Measurements from ENCODE around the gene TMC4.
A peak's percentile ranks its signal among the peaks of the same experiment; 100 is the strongest.

The TMC4 gene

DNA sequence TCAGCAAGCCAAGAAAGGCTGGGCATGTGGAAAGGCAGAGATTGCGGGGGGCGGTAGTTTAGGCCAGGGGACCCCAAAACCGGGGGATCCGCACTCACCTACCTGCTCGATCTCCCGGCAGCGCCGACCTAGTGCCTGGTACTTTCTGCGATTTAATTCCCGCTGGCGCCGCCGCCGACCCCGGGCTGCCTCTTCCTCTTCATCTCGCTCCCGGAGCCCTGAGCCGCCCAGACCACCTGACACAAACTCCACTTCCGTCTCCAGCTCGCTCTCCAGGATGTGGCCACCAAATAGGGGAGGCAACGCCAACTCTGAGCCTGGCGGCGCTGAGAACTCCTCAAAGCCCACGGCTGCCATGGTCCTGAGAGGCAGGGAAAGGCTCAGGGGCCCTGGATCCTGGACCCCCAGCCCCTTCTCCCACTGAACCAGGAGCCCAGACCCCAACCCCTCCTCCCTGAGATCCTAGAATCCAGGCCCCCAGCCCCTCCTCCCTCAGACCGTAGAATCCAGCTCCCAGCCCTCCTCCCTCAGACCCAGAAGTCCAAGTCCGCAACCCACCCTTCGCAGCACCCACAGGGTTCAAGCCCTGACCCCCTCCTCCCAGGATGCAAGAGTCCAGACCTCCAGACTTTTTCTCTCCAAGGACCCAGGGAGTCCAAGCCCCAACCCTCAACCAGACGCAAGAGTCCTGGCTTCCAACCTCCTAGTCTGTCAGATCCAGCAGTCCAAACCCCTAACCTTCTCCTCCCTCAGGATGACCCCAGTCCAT, 58.4 kb downstream of the TMC4 start:
- H3K36me3 Mint-ChIP-seq (ENCODE audit: insufficient read depth), result peaks cover 55% of the 10 kb centered on the region
- H3K27me3 Mint-ChIP-seq, result no peaks in the 10 kb centered on the region
- peak; percentile 39 for ATAC-seq (replicated peaks)
- peaks cover 29 to 41% of the 10 kb centered on the region in 2 donors for H3K4me1 Mint-ChIP-seq (ENCODE audit: low read depth in 2 of 2)
- H3K27ac Mint-ChIP-seq, result peak overlapping the region; percentile 84 to 94
- DNase-seq, result peak in 2 of 3 experiments; percentile 35 to 46
- H3K9me3 Mint-ChIP-seq, result no peaks in the 10 kb centered on the region
- H3K4me3 Mint-ChIP-seq, result peak overlapping the region; percentile 84 to 88
